ENCODE results near the gene LRRC52.

Gene LRRC52

DNA sequence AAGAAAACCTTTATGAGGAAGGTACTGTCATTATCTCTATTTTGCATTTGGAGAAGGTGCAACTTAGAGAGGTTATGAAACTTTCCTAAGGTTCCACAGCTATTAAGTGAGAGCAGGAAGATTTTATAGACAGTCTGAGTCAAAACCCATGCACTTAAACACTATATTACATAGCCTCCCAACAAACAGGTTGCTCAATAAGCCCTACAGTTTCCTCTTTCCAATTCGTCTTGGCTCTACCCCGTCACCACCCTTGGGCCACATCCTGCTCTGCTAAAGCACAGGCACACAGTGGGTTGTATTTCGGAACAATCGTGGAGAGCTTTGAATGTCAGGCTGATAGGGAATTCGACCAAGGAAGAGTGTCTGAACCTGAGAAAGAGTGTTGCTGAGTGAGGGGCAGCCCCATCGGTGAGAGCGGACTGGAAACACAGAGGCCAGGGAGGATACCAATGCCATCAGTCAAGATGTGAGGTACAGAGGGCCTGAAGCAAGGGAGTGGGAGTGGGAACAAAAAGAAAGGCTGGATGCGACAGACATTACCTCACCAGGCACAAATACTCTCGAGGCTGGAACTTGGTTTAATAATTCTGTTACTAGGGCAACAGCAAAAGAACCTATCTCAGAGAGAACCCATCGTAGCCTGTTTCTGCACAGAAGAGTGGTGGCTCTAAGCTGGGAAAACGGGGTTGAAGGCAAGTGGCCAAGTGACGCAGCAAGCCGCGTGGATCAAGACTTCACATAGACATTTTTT is 6.3 kb upstream of the LRRC52 start:
- H3K4me3 ChIP-seq (ENCODE audit: low read depth, low read length) = no peak overlapping the region

DNA sequence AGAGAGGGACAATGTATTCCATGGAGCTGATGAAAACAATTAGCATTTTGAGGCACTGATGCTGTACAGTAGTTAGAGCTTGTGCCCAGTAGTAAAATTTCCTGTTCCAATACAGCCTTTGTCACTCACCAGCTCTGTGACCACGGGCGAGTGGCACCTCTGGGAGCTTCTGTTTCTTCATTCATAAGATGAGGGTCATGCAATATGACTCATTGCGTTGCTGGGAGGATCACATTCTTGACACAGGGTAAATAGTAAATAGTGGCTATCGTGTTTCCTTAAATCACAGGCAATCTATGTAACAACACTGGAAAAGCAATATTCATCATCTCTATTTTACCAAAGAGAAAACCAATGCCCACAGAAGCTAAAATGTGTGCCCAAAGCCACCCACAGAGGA is 4.5 kb upstream of the LRRC52 start:
- H3K4me3 ChIP-seq (ENCODE audit: low read depth, low read length) = no peak overlapping the region

DNA sequence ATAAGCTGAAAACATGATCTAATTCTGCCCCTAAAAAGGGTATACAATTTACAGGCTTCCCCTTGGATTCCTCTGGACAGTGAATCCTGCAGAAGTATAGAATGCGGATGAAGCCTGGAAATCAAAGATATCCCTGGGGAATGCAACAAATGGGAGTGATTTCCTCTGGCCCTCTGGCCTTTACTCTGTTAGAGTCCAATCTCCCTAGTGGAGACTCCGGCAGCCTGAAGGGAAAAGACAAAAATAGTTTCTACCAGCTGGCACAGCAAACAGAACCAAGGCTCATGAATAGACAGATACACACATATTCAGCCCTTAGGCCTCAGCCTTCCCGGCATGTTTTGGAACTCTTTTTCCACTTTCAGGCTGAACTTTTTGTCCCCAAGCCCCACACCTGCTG is 3.9 kb upstream of the LRRC52 start:
- H3K4me3 ChIP-seq (ENCODE audit: low read depth, low read length) = no peak overlapping the region

DNA sequence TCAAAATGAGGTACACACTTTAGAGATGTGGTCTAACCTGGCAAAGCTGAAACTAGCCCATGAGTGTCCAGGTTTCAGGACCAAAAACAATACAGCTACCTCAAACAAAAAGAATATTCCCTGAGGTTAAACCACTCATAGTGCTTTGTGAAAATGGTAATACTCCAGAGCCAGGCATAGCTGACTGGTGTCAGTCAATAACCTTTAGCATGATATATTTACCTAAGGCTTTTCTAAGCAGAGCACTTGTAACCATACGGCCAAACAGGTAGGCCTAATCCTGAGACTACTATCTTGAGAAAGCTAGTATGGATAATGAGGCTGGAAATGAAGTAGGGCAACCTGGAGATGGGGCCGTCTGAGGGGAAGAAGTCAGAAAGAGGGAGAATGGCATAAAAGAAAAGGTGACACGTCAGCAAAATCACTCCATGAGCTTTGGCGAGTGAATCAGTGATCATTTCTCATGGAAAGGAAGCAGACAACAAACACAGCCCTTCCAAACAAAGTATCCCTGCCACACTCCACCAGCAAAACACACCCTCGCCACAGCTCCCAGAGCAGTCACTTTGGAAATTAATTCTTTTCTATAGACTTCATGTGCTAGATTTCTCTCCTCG is 1.7 kb upstream of the LRRC52 start:
- H3K4me3 ChIP-seq (ENCODE audit: low read depth, low read length) = no peak overlapping the region

DNA sequence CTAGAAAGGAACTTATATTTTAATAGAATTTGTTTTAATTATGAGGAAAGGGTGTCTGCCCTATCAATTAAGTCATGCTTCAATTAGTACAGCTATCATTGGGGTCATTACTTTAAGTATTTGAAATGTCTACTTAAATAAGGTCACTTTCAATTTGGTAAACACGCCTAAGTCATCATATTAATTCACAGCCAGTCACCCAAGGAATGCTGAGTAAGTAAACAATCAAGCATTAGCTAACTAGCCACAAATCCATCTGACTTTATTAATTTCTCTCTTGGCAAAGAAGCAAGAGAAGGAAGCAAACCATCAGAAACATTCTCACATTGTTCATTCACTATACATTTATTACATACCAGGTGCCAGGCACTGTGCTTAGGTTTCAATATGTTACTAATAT is 1.2 kb upstream of the LRRC52 start:
- H3K4me3 ChIP-seq (ENCODE audit: low read depth, low read length) = no peak overlapping the region

DNA sequence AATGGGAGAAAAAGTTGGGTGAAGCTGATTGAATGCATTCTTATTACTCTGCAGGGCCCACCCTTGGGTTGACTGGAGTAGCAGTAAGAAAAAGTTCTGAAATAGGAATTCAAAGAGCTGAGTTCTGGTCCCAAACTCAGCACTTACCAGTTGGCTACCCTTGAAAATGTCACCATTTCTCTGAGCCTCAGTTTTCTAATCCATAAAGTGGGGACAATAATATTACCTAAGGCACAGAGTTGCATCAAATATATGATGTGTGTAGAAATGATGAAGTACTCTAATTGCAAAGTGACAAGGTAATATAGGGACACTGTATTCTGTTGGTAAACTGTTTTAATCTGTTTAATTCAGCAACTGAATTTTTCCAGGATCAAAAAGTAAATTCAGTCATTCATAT is 1.2 kb downstream of the LRRC52 start:
- H3K4me3 ChIP-seq (ENCODE audit: low read depth, low read length) = no peak overlapping the region

GRCh38 chr1:165545974-165546373 is 2.2 kb downstream of the LRRC52 start:
- no peak overlapping the region for H3K4me3 ChIP-seq (ENCODE audit: low read depth, low read length)

GRCh38 chr1:165549973-165550372 is 6.2 kb downstream of the LRRC52 start:
- H3K4me3 ChIP-seq (ENCODE audit: low read depth, low read length) = no peak overlapping the region

GRCh38 chr1:165551469-165551868 is 7.7 kb downstream of the LRRC52 start:
- H3K4me3 ChIP-seq (ENCODE audit: low read depth, low read length) = no peak overlapping the region

GRCh38 chr1:165560883-165561656 is 17.3 kb downstream of the LRRC52 start:
- H3K4me3 ChIP-seq (ENCODE audit: low read depth, low read length) = no peak overlapping the region

GRCh38 chr1:165562571-165562970 is 18.8 kb downstream of the LRRC52 start:
- H3K4me3 ChIP-seq (ENCODE audit: low read depth, low read length) = no peak overlapping the region

- no peak overlapping the region for H3K4me3 ChIP-seq (ENCODE audit: low read depth, low read length)
Observed at GRCh38 chr1:165563551-165563950, 19.8 kb downstream of the LRRC52 start.

- no peak overlapping the region for H3K4me3 ChIP-seq (ENCODE audit: low read depth, low read length)
Observed at GRCh38 chr1:165564561-165564960, 20.8 kb downstream of the LRRC52 start.

DNA sequence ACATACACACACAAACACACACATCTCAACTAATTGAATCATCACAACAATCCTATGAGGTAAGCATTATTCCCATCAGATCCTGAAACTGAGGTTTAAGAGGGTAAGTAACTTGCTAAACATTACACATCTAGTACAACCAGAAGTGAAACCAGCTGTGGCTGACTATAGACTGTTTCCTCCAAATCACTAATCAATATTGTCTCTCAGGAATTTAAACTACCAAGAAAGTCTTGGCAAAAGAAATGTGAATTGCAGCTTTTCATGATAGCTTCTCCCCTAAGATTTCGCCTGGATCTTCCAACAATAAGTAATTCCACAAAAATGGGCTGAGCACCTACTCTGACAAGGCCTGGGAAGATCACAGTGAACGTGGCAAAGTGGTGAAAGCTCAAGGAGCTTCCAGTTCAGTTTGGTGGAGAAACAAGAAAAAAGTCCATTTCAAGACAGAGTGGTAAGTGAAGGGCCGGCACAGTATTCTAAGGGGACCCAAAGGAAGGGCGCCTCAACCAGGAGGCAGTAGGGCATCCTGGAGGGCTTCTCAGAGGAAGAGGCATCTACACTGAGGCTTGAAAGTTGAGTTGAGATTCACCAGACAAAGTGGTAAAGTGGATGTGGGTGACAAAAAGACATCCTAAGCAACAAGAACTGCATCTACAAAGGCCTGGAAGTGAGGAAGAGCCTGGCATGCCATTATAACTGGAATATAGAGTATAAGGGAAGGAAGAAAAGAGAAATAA is 22.1 kb downstream of the LRRC52 start:
- H3K4me3 ChIP-seq (ENCODE audit: low read depth, low read length) = no peak overlapping the region

GRCh38 chr1:165570078-165570477 is 26.3 kb downstream of the LRRC52 start:
- H3K4me3 ChIP-seq (ENCODE audit: low read depth, low read length) = no peak overlapping the region

GRCh38 chr1:165573787-165574186 is 30.0 kb downstream of the LRRC52 start:
- H3K4me3 ChIP-seq (ENCODE audit: low read depth, low read length) = no peak overlapping the region

DNA sequence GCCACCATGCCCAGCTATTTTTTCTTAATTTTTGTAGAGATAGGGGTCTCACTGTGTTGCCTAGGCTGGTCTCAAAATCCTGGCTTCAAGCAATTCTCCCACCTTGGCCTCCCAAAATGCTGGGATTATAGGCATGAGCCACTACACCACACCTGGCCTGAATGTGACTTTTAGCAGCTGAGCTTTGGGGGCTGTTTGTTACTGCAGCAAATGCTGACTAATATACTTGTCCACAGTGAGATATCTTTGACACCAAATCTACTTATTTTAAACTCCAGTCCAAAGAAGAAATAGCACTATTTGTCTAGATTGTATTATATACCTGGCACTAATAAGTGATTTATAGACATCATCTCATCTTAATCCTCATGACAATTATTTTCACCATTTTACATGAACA is 30.5 kb downstream of the LRRC52 start:
- no peak overlapping the region for H3K4me3 ChIP-seq (ENCODE audit: low read depth, low read length)

DNA sequence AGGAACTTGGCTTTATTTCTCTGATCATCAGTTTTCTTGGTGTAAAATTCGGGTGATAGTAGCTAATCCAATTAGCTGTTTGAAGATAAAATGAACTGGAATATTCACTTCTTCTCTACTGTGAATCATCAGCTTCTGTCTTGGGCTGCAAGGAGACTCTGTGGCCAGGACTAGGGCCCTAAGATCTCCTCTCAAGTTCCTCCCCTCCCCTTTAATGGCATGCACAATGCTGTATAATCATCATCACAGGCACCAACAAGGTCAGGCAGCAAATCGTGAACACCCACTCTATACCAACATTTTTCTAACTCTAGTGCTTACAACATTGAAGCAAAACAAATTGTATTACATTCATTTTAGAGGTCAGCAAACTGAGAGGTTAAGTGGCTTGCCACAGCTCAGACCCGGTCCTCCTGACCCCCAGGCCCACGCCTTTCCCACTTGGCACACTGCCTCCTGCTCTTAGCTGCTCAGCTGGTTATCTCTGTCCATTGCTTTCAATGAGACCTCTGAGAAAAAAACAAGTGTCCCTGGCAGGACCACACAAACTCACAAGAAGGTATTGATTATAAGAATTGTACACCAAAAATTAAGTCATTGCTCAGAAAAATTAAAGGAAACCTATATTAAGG is 31.8 kb downstream of the LRRC52 start:
- no peak overlapping the region for H3K4me3 ChIP-seq (ENCODE audit: low read depth, low read length)

DNA sequence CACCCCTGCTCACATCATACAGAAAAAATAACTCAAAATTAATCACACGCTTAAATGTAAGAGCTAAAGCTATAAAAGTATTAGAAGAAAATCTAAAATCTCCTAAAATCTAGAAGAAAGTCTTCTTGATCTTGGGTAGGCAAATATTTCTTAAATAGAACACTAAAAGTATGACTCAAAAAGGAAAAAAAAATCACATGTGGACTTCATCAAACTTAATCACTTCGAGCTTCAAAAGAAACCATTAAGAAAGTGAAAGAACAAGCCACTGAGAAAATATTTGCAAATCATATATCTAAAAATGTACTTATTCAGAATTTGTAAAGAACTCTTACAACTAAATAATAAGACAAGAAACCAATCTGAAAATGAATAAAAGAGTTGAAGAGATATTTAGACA is 32.7 kb downstream of the LRRC52 start:
- H3K4me3 ChIP-seq (ENCODE audit: low read depth, low read length) = no peak overlapping the region

- H3K4me3 ChIP-seq (ENCODE audit: low read depth, low read length) = no peak overlapping the region
Observed at GRCh38 chr1:165577707-165578106, 33.9 kb downstream of the LRRC52 start.

Measured in iPS-11a (cell line).